K562 (cell line): Measurements from ENCODE around the gene GYG1. TPM values are rescaled to one million over a fixed set of nuclear protein-coding genes. Genes with fewer than 3 reads are reported as not detected.

Source experiments
- ATAC-seq: fragments of 200-7000 bp; cut with Tn5 transposase; 3 replicates; pipeline ENCODE4 v1.9.1; 2020; ENCODE audit warnings: moderate library complexity
- BruUV-seq: library from RNA; stranded (reverse); fragments of 400-500 nt; replicated peaks from 2 replicates; lab custom pipeline; 2021; lab: Mats Ljungman, UMichigan
- CTCF ChIA-PET: fragments of 300-600 bp; formaldehyde crosslinking; extraction: SDS; loops from one replicate; lab custom pipeline; 2021; ENCODE audit warnings: low intra/inter-chr PET ratio; lab: Yijun Ruan, JAX
- POLR2A ChIA-PET: fragments of 300-600, 350-650 bp; sonication (Branson Sonifier 250); formaldehyde crosslinking; extraction: SDS; loops from one replicate; lab custom pipeline; 2021; ENCODE audit warnings: antibody characterized with exemption, inconsistent platforms; lab: Yijun Ruan, JAX
- DNase-seq, 4 experiments: peaks; one replicate each; pipeline versions ENCODE4 v3.0.0 to v3.0.0-alpha.2; 2011 to 2018; ENCODE audit warnings: low spot score in 3 of 4, mixed read lengths in 3 of 4; ENCODE audit errors: extremely low read depth in 1 of 4
- FAIRE-seq: peaks from 2 replicates; lab custom pipeline; 2011; peaks lifted over from hg19 to GRCh38; lab: Jason Lieb, UNC
- H2AFZ ChIP-seq: 2 replicates; pipeline ENCODE4 v1.6.0; 2011; ENCODE audit warnings: low read depth, low read length, control low read depth, inconsistent platforms
- H3K27ac ChIP-seq: fragments of 200-600 bp; 3 replicates; pipeline ENCODE4 v1.8.0; 2011; ENCODE audit warnings: low read depth, mild to moderate bottlenecking, control low read depth, inconsistent platforms, low read length, moderate library complexity, mixed read lengths; ENCODE audit errors: extremely low read depth
- H3K27me3 ChIP-seq, 2 experiments: fragments of 300-600 bp in 1 of 2; 2 replicates in 1 of 2; 3 replicates in 1 of 2; pipeline versions ENCODE4 v1.6.0 to v1.8.0; 2011; ENCODE audit warnings: inconsistent platforms in 2 of 2, low read length in 2 of 2, mild to moderate bottlenecking in 1 of 2, mixed read lengths in 1 of 2, moderate library complexity in 1 of 2; ENCODE audit not compliant: control insufficient read depth in 2 of 2, insufficient read depth in 2 of 2
- H3K36me3 ChIP-seq: fragments of 300-600 bp; 3 replicates; pipeline ENCODE4 v1.8.0; 2011; ENCODE audit warnings: mild to moderate bottlenecking, low read length, inconsistent platforms; ENCODE audit not compliant: control insufficient read depth, insufficient read depth
- H3K4me1 ChIP-seq, 2 experiments: fragments of 200-600 bp in 1 of 2; replicated peaks in 1 of 2; 2 replicates in 1 of 2; 3 replicates in 1 of 2; pipeline versions ENCODE4 v1.5.1 to v1.8.0; 2011; ENCODE audit warnings: inconsistent platforms in 2 of 2, low read length in 2 of 2, mild to moderate bottlenecking in 1 of 2, mixed read lengths in 1 of 2, moderate library complexity in 1 of 2; ENCODE audit not compliant: control insufficient read depth in 2 of 2, insufficient read depth in 2 of 2
- H3K4me2 ChIP-seq: 2 replicates; pipeline ENCODE4 v1.6.1; 2011; ENCODE audit warnings: low read length, control low read depth, inconsistent platforms, mixed read lengths; ENCODE audit not compliant: insufficient read depth
- H3K4me3 ChIP-seq: fragments of 200-600 bp; sonication (generic), shearing (Covaris generic); 2 replicates; pipeline ENCODE4 v1.5.1; 2016; ENCODE audit warnings: control low read depth, inconsistent platforms
- H3K79me2 ChIP-seq: fragments of 200-600 bp; 3 replicates; pipeline ENCODE4 v1.8.0; 2011; ENCODE audit warnings: low read length, inconsistent platforms; ENCODE audit not compliant: control insufficient read depth, insufficient read depth
- H3K9ac ChIP-seq, 2 experiments: 2 replicates each; pipeline versions ENCODE4 v1.6.0 to v1.6.1; 2011; ENCODE audit warnings: low read depth in 2 of 2, low read length in 2 of 2, control low read depth in 1 of 2, inconsistent platforms in 1 of 2, mild to moderate bottlenecking in 1 of 2, mixed read lengths in 1 of 2; ENCODE audit not compliant: insufficient read depth in 1 of 2
- H3K9me1 ChIP-seq: one replicate; pipeline ENCODE4 v1.6.0; 2011; ENCODE audit warnings: inconsistent platforms, mild to moderate bottlenecking, low read length, moderate library complexity; ENCODE audit not compliant: control insufficient read depth, insufficient read depth
- H3K9me3 ChIP-seq: replicated peaks from 2 replicates; pipeline ENCODE4 v1.5.1; 2011; ENCODE audit warnings: low read depth, low read length, inconsistent platforms; ENCODE audit not compliant: control insufficient read depth, insufficient read depth
- H4K20me1 ChIP-seq: replicated peaks from 2 replicates; pipeline ENCODE4 v1.6.1; 2011; ENCODE audit warnings: low read length, inconsistent platforms, mixed read lengths; ENCODE audit not compliant: control insufficient read depth, insufficient read depth
- BRCA1 ChIP-seq, 2 experiments: fragments of 450-650 bp in 1 of 2; sonication (generic) in 1 of 2; formaldehyde crosslinking in 1 of 2; IDR thresholded peaks; 2 replicates each; pipeline versions ENCODE4 v1.5.0 to v1.6.1; 2017 to 2020; ENCODE audit warnings: mild to moderate bottlenecking in 1 of 2, missing genetic modification reagents in 1 of 2
- E2F8 ChIP-seq: fragments of 450-650 bp; IDR thresholded peaks from 2 replicates; pipeline ENCODE4 v1.7.1; 2018; ENCODE audit warnings: mild to moderate bottlenecking, low read depth; ENCODE audit not compliant: partially characterized antibody
- FOXK2 ChIP-seq, 2 experiments: fragments of 450-650 bp; IDR thresholded peaks in 1 of 2; conservative IDR thresholded peaks in 1 of 2; 2 replicates each; pipeline ENCODE4 v1.6.1; 2016; ENCODE audit warnings: low read depth in 2 of 2, mild to moderate bottlenecking in 1 of 2
- NR2C1 ChIP-seq, 2 experiments: fragments of 450-650 bp; IDR thresholded peaks; 2 replicates each; pipeline ENCODE4 v1.6.1; 2017; ENCODE audit warnings: mild to moderate bottlenecking in 2 of 2, antibody characterized with exemption in 1 of 2, inconsistent platforms in 1 of 2, missing compliant biosample characterization in 1 of 2, missing genetic modification characterization in 1 of 2
- PTTG1 ChIP-seq: fragments of 450-650 bp; IDR thresholded peaks from 2 replicates; pipeline ENCODE4 v1.6.1; 2016; ENCODE audit warnings: low read depth, mild to moderate bottlenecking, missing genetic modification characterization, missing compliant biosample characterization
- SREBF1 ChIP-seq: fragments of 150-350 bp; IDR thresholded peaks from 2 replicates; pipeline ENCODE4 v1.6.1; 2014; ENCODE audit warnings: antibody characterized with exemption, low read depth, low read length, borderline replicate concordance
- THAP7 ChIP-seq: fragments of 250-450 bp; sonication (Bioruptor Pico); IDR thresholded peaks from 2 replicates; pipeline ENCODE4 v1.5.0; 2021
- ZFP1 ChIP-seq: fragments of 450-650 bp; formaldehyde crosslinking; IDR thresholded peaks from 2 replicates; pipeline ENCODE4 v1.4.0; 2020; ENCODE audit warnings: mild to moderate bottlenecking, mixed read lengths
- ZNF143 ChIP-seq: sonication (generic); formaldehyde crosslinking; IDR thresholded peaks from 2 replicates; pipeline ENCODE4 v1.9.0; 2022; ENCODE audit warnings: mild to moderate bottlenecking, missing genetic modification reagents
- ZNF146 ChIP-seq: IDR thresholded peaks from one replicate; pipeline ENCODE4 v1.6.1; 2018; ENCODE audit warnings: missing compliant biosample characterization; ENCODE audit not compliant: unreplicated experiment
- ZNF263 ChIP-seq: sonication (generic); formaldehyde crosslinking; IDR thresholded peaks from 2 replicates; pipeline ENCODE4 v1.8.0; 2022; ENCODE audit warnings: mild to moderate bottlenecking, missing genetic modification reagents, borderline replicate concordance
- ZNF57 ChIP-seq: fragments of 450-650 bp; formaldehyde crosslinking; IDR thresholded peaks from 2 replicates; pipeline ENCODE4 v1.4.0; 2020; ENCODE audit warnings: mild to moderate bottlenecking, moderate library complexity
- ZNF696 ChIP-seq: fragments of 250-450 bp; sonication (Bioruptor Pico); conservative IDR thresholded peaks from 2 replicates; pipeline ENCODE4 v1.4.0; 2020; ENCODE audit warnings: mild to moderate bottlenecking, moderate library complexity
- WGBS: fragments of 100-300 bp; shearing (Covaris generic); methylation state at CpG from one replicate; pipeline ENCODE4 v1.1.6; 2016; ENCODE audit warnings: low coverage, mixed read lengths; ENCODE audit not compliant: insufficient coverage; ENCODE audit errors: missing lambda C conversion rate; 5-methylcytosine and 5-hydroxymethylcytosine counted together
- in situ Hi-C: fragments of 300-500 bp; cut with MboI; formaldehyde crosslinking; loops from 4 replicates; pipeline ENCODE4 v1.15.0; 2018; ENCODE audit warnings: inconsistent platforms, mixed read lengths
- intact Hi-C: fragments of 100-400 bp; cut with micrococcal nuclease; formaldehyde crosslinking; loops from 2 replicates; pipeline ENCODE4 v1.14.2; 2022
- polyA plus RNA-seq, 8 experiments: library from polyadenylated mRNA; depleted of rRNA in 4 of 8; stranded (reverse) in 5 of 8; unstranded in 3 of 8; fragments of >200 nt; fragmentation: Nextera tagmentation in 2 of 8; fragmentation: Illumina TruSeq in 1 of 8; extraction: Ambion mirVana in 2 of 8; extraction: Trizol in 1 of 8; gene quantifications; 2 replicates each; pipeline versions ENCODE4 v1.2.1 to v1.2.3, GENCODE V29; 2011 to 2014; ENCODE audit warnings: inconsistent platforms in 1 of 8, missing spikeins in 1 of 8
- total RNA-seq, 7 experiments: library from RNA; depleted of rRNA in 6 of 7; stranded (reverse); fragments of >200 nt in 6 of 7; fragmentation: Illumina TruSeq in 2 of 7; extraction: Trizol in 2 of 7; gene quantifications; 2 replicates each; pipeline versions ENCODE4 v1.2.1 to v1.2.3, GENCODE V29; 2011 to 2021; ENCODE audit warnings: low replicate concordance in 1 of 7

The GYG1 gene
- total and polyA plus RNA-seq, 9 of the 15 experiments (the other 6 are each of a cell fraction or from before 2014, with no cell fraction given) = 14.6 to 38.4 (median 24.6) TPM

- TF ChIP-seq E2F8 = no peak
These were observed 33.8 kb upstream of the GYG1 start (continued) for GRCh38 chr3:148957586-148957985.

- WGBS = 0% methylated on average over 1 of the region's 1 CpG
- ATAC-seq (no peak), FAIRE-seq (no peak), DNase-seq (no peak)
- TF ChIP-seq ZNF57 (CRISPR knock-in tag) (no peak), PTTG1 (tag) (no peak), ZNF143 (CRISPR knock-in tag) (no peak), ZNF263 (CRISPR knock-in tag) (no peak), SREBF1 (no peak), ZFP1 (CRISPR knock-in tag) (no peak), BRCA1 (IDR thresholded peaks at IDR 0.05) (no peak), BRCA1 (CRISPR knock-in tag; IDR thresholded peaks at IDR 0.05) (no peak), NR2C1 (IDR thresholded peaks at IDR 0.05) (no peak), NR2C1 (tag; IDR thresholded peaks at IDR 0.05) (no peak), FOXK2 (conservative IDR thresholded peaks at IDR 0.05 in 1 of 2, IDR thresholded peaks at IDR 0.05 in 1 of 2; ENCODE audit: low read depth in 2 of 2) (no peak), THAP7 (CRISPR knock-in tag) (no peak), ZNF696 (CRISPR knock-in tag) (no peak), ZNF146 (CRISPR knock-in tag) (no peak)
- ChIA-PET CTCF (no interaction called here), POLR2A (no interaction called here)
- Histone ChIP-seq H3K79me2 (no peaks in the 10 kb centered on the region), H3K9me1 (no peaks in the 10 kb centered on the region), H3K9me3 (no peaks in the 10 kb centered on the region), H3K4me3 (no peak overlapping the region), H3K27ac (no peak overlapping the region), H2AFZ (no peak overlapping the region), H3K4me2 (no peak overlapping the region), H3K36me3 (no peaks in the 10 kb centered on the region), H4K20me1 (no peaks in the 10 kb centered on the region), H3K9ac (no peak overlapping the region), H3K4me1 (no peaks in the 10 kb centered on the region), H3K27me3 (peaks cover 0 to 3% of the 10 kb centered on the region in 2 experiments; a peak in 1 of 5 replicates)
- in situ Hi-C loops (loop anchor here (5.0 to 25.0 kb wide), 2 partner anchors 314 to 529 kb away; no protein-coding TSS in a partner anchor), intact Hi-C loops (loop anchor here (5.0 kb wide), 1 partner anchor 524 kb away; no protein-coding TSS in a partner anchor)
- no TSS peak for BruUV-seq
These were observed 32.6 kb upstream of the GYG1 start for GRCh38 chr3:148958696-148959095.
